ENCODE measurements around the gene SLC38A8.

DNA sequence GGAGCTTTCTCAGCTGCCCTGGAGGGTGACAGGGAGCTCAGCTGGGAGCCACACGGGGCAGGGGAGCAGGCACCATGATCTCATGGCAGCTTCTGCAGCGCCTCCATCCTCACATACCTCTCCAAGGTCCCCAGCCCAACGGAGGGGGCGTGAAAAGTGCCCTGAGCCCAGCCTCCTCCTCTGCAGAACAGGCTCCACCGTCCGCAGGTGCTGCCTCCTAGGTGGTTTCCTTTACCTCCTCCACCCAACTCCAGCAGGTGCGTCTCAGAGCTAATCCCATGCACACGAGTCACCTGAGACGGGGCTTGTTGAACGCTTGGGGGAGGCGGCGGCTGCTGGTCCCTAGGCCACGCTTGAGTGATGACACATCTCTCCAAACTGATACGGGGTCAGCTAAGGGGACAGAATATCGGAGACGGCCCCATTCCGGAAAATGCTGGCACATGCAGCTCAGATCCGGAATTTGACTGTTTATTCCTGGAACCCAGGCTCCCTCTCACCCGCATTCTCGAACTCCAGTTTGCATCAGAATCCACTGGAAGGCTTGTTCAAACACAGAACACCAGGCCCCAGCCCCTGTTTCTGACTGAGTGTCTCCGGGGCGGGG lies 387 bp upstream of the SLC38A8 start:
- TF ChIP-seq, protein P1, sequence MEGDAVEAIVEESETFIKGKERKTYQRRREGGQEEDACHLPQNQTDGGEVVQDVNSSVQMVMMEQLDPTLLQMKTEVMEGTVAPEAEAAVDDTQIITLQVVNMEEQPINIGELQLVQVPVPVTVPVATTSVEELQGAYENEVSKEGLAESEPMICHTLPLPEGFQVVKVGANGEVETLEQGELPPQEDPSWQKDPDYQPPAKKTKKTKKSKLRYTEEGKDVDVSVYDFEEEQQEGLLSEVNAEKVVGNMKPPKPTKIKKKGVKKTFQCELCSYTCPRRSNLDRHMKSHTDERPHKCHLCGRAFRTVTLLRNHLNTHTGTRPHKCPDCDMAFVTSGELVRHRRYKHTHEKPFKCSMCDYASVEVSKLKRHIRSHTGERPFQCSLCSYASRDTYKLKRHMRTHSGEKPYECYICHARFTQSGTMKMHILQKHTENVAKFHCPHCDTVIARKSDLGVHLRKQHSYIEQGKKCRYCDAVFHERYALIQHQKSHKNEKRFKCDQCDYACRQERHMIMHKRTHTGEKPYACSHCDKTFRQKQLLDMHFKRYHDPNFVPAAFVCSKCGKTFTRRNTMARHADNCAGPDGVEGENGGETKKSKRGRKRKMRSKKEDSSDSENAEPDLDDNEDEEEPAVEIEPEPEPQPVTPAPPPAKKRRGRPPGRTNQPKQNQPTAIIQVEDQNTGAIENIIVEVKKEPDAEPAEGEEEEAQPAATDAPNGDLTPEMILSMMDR (conservative IDR thresholded peaks at IDR 0.05): no peak
- no peak for TF ChIP-seq ZFX (IDR thresholded peaks at IDR 0.05)
